ENCODE data around the gene ITGA3.

The ITGA3 gene

DNA sequence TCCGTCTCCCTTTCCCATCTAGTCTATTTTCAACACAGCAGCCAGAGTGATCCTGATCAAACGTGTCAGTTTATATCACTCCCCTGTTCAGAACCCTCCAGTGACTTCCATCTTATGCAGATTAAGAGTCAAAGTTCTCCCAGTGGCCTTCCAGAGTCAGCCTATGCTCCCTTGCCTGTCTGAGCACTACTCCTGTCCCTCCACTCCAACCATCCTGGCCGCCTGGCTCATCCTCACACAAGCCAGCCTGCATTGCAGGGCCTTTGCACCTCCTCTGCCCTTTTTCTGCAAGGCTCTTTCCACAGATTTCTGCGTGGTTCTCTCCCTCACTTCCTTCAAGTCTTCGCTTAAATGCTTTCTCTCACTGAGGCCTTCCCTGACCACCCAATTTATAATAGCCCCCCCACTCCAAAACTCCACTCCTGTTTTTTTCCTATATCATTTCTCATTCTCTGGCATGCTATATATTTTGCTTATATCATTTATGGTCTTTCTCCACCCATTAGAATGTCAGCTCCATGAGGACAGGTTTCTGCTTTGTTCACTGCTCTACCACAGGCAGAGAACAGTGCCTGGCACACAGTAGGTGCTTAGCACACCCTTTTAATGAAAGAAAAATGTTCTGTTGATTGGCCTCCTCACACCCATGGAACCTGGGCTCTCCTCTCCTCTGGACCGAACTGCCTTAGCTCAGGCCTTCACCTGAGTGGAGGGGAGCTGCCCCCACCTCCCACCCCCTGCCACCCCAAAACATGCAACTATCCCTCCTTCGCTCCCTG is 64.8 kb downstream of the ITGA3 start:
- in situ Hi-C loops (cut with MboI; ENCODE audit: low pct_unique_long_range_greater_than_20kb, low sequenced_read_pairs, unreplicated experiment): no loop called here
- no peak for TF ChIP-seq CTCF (IDR thresholded peaks at IDR 0.05; ENCODE audit: extremely low read depth, insufficient read depth, missing control alignments)
- DNase-seq (ENCODE audit: low spot score): no peak

DNA sequence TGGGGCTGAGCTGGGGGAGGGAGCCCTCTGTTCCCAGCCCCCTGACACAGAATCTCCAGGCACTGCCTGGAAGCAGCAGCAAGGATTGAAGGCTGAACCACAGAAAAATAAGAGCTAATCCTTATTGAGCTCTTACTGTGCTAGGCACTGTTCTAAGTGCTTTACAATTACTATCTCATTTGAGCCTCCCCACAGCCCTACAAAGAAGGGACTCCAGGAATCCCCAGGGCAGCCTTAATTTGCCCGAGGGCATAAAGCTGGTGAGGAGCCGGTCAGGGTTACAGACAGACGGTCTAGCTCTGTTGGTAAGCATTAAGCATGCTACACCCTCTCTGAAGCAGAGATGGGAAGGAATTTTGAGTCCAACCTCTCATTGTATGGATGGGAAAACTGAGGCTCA is 67.0 kb downstream of the ITGA3 start:
- no peak for TF ChIP-seq CTCF (IDR thresholded peaks at IDR 0.05; ENCODE audit: extremely low read depth, insufficient read depth, missing control alignments)
- in situ Hi-C loops (cut with MboI; ENCODE audit: low pct_unique_long_range_greater_than_20kb, low sequenced_read_pairs, unreplicated experiment): no loop called here

GRCh38 chr17:50123649-50124349 is 67.9 kb downstream of the ITGA3 start:
- no peak for TF ChIP-seq CTCF (IDR thresholded peaks at IDR 0.05; ENCODE audit: extremely low read depth, insufficient read depth, missing control alignments)
- in situ Hi-C loops (cut with MboI; ENCODE audit: low pct_unique_long_range_greater_than_20kb, low sequenced_read_pairs, unreplicated experiment): no loop called here
- DNase-seq (ENCODE audit: low spot score): no peak

More for the DNA sequence above, 67.0 kb downstream of the ITGA3 start:
- no peak for DNase-seq (ENCODE audit: low spot score)

GRCh38 chr17:50125420-50125997 is 69.6 kb downstream of the ITGA3 start:
- no peak for DNase-seq (ENCODE audit: low spot score)
- TF ChIP-seq CTCF (IDR thresholded peaks at IDR 0.05; ENCODE audit: extremely low read depth, insufficient read depth, missing control alignments): no peak
- in situ Hi-C loops (cut with MboI; ENCODE audit: low pct_unique_long_range_greater_than_20kb, low sequenced_read_pairs, unreplicated experiment): no loop called here

DNA sequence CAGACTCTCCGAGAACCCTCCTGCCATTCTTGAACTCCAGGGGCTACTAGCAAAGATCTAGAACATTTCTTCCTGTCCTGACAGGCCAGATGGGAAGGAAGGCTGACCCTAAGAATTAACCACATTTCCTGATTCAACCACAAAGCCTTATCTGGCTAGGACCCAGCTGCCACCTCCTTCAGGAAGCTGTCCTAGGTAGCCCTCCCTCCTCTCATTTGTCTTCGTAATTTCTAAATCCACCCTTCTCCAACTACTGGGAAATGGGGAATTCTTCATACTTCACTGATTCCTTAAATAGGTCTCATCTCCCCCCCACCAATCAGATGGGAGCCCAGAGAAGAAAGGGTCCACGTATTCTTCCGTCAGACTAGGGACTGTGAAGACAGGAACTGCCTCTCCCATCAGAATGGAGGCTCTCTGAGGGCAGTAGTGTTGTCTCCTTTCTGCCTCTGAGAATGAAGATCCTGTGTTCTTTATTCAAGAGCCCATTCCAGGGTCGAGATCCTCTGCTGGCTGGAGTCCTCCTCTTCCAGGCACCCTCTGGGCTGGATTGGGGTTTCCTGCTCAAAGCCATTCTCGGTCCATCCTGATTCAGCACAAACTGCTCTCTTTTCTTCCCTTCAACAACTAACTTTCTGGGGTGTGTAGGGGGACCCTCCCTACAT is 71.9 kb downstream of the ITGA3 start:
- TF ChIP-seq CTCF (IDR thresholded peaks at IDR 0.05; ENCODE audit: extremely low read depth, insufficient read depth, missing control alignments): no peak
- DNase-seq (ENCODE audit: low spot score): no peak
- in situ Hi-C loops (cut with MboI; ENCODE audit: low pct_unique_long_range_greater_than_20kb, low sequenced_read_pairs, unreplicated experiment): no loop called here
